Gastroesophageal sphincter (tissue), 4 donors: ENCODE data around the gene WNT7A. TPM values are rescaled to one million over a fixed set of nuclear protein-coding genes. Genes with fewer than 3 reads are reported as not detected.

Source experiments
- ATAC-seq: fragments of 150-250 bp; one replicate; pipeline ENCODE4 v1.9.1; 2016; ENCODE audit warnings: mild to moderate bottlenecking, moderate library complexity
- H3K27ac ChIP-seq, 4 donors: fragments of 200-600 bp; sonication (generic) in 3 of 4; 1 replicate in 3 of 4; 2 replicates in 1 of 4; pipeline ENCODE4 v1.5.1; 2016 to 2019
- H3K27me3 ChIP-seq: fragments of 200-600 bp; sonication (generic); one replicate; pipeline ENCODE4 v1.5.1; 2019
- H3K36me3 ChIP-seq, 2 donors: fragments of 200-600 bp; sonication (generic); one replicate each; pipeline ENCODE4 v1.5.1; 2019; ENCODE audit warnings: control low read depth in 1 of 2
- H3K4me1 ChIP-seq, 3 donors: fragments of 200-600 bp; sonication (generic); 1 replicate in 2 of 3; 2 replicates in 1 of 3; pipeline ENCODE4 v1.5.1; 2016 to 2019; ENCODE audit warnings: control low read depth in 2 of 3
- H3K4me3 ChIP-seq, 2 donors: fragments of 200-600 bp; sonication (generic); one replicate each; pipeline ENCODE4 v1.5.1; 2019; ENCODE audit warnings: mild to moderate bottlenecking in 1 of 2, moderate library complexity in 1 of 2
- H3K9me3 ChIP-seq, 3 donors: fragments of 200-600 bp; sonication (generic); one replicate each; pipeline ENCODE4 v1.5.1; 2017 to 2019; ENCODE audit warnings: control low read depth in 2 of 3
- EP300 ChIP-seq: sonication (generic); formaldehyde crosslinking; IDR thresholded peaks from one replicate; pipeline ENCODE4 v1.6.1; 2017; ENCODE audit warnings: antibody characterized with exemption, mild to moderate bottlenecking
- POLR2A ChIP-seq, 2 donors: fragments of 450-650 bp; IDR thresholded peaks; one replicate each; pipeline ENCODE4 v1.6.1; 2017; ENCODE audit warnings: antibody characterized with exemption in 2 of 2, mild to moderate bottlenecking in 2 of 2, moderate library complexity in 1 of 2
- POLR2AphosphoS5 ChIP-seq: sonication (generic); formaldehyde crosslinking; IDR thresholded peaks from one replicate; pipeline ENCODE4 v1.6.1; 2017; ENCODE audit warnings: antibody characterized with exemption
- WGBS, 2 donors: methylation state at CpG; one replicate each; pipeline ENCODE4 v1.1.5; 2018; ENCODE audit warnings: low coverage in 1 of 2; 5-methylcytosine and 5-hydroxymethylcytosine counted together
- total RNA-seq, 4 donors: library from RNA; depleted of rRNA; stranded (reverse); fragments of >200 nt; gene quantifications; one replicate each; pipeline ENCODE4 v1.1.0, GENCODE V29; 2016
- TF ChIP-seq, protein P1 (sequence below), 4 experiments: fragments of 200-600 bp in 2 of 4; fragments of 450-650 bp in 2 of 4; sonication (generic) in 1 of 4; IDR thresholded peaks; one replicate each; pipeline ENCODE4 v1.5.1; 2017 to 2019; ENCODE audit warnings: antibody characterized with exemption in 4 of 4, mild to moderate bottlenecking in 2 of 4, moderate library complexity in 2 of 4

Gene WNT7A
- total RNA-seq, 4 donors from 2014 or later = 0.13 to 0.77 TPM; not detected in 2

DNA sequence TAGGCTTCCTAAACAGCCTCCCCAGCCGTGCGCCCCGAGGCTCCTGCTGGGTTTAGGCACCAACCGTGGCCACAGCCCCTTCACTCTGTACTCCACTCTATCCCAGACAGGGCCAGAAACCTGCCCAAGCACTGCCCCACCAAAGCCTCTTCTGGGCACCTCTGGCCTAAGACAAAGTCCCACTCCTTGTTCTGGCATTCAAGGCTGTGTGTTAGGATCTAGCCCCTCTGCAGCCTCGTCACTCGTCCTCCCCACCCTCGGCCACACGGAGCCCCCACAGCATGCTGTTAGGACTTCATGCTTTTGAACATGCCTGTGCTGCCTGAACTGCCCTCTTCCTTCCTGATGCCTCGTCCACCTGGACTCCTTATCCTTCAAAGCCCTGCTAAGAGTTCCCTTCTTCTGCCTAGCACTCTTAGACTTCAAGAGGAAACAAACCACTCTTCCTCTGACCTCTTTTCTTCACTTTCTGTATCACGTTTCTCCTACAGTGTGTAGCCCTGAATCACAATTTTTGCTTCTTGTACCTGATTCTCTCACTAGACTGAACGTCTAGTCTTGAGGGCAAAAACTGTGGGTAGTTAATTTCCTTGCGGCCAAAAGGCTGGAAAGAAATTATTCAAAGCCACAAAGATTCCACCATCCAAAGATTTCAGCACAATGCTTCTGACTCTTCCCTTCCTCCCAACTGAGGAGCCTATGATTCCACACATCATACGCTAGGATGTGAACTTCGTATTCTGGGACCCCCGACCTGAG is 28.6 kb downstream of the WNT7A start:
- Histone ChIP-seq H3K27ac (no peak overlapping the region), H3K9me3 (no peaks in the 10 kb centered on the region), H3K4me3 (no peak overlapping the region), H3K4me1 (no peaks in the 10 kb centered on the region), H3K27me3 (peaks cover 60% of the 10 kb centered on the region), H3K36me3 (no peaks in the 10 kb centered on the region)
- WGBS, 2 donors = 64 to 66% methylated on average over 7 to 14 of the region's 15 CpGs
- no peak for TF ChIP-seq POLR2AphosphoS5
- TF ChIP-seq, protein P1, sequence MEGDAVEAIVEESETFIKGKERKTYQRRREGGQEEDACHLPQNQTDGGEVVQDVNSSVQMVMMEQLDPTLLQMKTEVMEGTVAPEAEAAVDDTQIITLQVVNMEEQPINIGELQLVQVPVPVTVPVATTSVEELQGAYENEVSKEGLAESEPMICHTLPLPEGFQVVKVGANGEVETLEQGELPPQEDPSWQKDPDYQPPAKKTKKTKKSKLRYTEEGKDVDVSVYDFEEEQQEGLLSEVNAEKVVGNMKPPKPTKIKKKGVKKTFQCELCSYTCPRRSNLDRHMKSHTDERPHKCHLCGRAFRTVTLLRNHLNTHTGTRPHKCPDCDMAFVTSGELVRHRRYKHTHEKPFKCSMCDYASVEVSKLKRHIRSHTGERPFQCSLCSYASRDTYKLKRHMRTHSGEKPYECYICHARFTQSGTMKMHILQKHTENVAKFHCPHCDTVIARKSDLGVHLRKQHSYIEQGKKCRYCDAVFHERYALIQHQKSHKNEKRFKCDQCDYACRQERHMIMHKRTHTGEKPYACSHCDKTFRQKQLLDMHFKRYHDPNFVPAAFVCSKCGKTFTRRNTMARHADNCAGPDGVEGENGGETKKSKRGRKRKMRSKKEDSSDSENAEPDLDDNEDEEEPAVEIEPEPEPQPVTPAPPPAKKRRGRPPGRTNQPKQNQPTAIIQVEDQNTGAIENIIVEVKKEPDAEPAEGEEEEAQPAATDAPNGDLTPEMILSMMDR (IDR thresholded peaks at IDR 0.05) = no peak
- no peak for TF ChIP-seq POLR2A (IDR thresholded peaks at IDR 0.05)
- TF ChIP-seq EP300 = no peak
- ATAC-seq = no peak

DNA sequence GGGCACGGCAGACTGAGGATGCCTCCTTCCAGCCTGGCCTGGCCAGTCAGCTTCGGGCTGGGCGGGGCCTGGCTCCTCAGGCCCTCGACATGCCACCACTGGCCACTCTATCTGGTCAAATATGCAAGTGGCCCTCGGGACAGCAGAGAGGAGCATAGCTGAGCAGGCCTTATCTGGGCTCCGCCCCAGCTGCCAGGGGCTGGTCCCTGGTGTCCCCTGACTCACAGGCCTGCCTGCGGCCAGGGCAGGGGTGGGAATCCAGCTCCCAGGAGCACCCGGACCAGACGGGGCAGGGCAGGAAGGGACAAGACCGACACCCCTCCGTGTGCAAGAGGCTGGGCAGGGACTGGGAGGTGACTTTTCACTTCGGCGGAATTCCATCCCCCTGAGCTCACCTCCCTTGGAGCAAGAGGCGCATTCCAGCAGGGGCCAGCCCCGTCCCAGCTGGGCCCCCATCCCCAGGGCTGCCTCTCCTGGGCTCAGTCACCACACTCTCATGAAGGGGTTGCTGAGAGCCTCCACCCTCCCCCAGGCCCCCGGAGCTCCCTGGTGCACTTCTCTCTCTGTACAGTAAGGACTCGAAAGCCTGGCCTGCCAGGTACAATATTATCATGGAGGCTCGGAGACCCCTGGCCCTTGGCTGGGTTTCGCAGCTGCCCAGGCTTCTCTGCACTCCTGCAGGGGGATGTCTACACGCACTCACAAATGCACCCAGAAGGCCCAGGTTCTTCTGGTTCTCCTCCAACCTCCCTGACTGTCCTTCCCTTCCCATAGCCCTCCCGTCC is 29.5 kb downstream of the WNT7A start:
- Histone ChIP-seq H3K27me3 (peaks cover 60% of the 10 kb centered on the region), H3K9me3 (no peaks in the 10 kb centered on the region), H3K36me3 (no peaks in the 10 kb centered on the region), H3K4me3 (no peak overlapping the region), H3K27ac (no peak overlapping the region), H3K4me1 (no peaks in the 10 kb centered on the region)
- 74% methylated on average over 2 of the region's 21 CpGs; no CpG with 5 or more reads in 1 of the 2 donors for WGBS, 2 donors
- TF ChIP-seq POLR2A (IDR thresholded peaks at IDR 0.05) (no peak), POLR2AphosphoS5 (no peak), EP300 (no peak)
- TF ChIP-seq, protein P1 (IDR thresholded peaks at IDR 0.05) = no peak
- ATAC-seq = no peak

DNA sequence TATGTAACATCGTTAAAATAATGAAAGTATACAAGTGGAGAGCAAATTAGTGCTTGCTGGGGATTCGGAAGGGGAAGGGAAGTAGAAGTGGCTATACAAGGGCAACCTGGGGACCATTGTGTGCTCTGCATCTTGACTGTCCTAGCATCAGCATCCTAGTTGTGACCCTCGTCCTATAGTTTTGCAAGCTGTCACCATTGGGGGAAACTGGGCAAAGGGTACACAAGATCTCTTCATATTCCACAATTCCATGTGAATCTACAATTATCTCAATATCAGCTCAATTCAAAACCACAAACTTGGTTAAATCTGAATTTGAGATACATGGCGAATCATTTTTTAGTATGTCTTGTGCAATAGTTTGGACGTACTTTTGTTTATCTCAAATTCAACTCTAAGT is 30.9 kb downstream of the WNT7A start:
- 76 to 82% methylated on average over 4 to 5 of the region's 5 CpGs for WGBS, 2 donors
- no peak overlapping the region for H3K27ac ChIP-seq
- no peak for TF ChIP-seq EP300
- no peak for TF ChIP-seq POLR2AphosphoS5
- TF ChIP-seq POLR2A (IDR thresholded peaks at IDR 0.05) = no peak
- TF ChIP-seq, protein P1 (IDR thresholded peaks at IDR 0.05) = no peak

DNA sequence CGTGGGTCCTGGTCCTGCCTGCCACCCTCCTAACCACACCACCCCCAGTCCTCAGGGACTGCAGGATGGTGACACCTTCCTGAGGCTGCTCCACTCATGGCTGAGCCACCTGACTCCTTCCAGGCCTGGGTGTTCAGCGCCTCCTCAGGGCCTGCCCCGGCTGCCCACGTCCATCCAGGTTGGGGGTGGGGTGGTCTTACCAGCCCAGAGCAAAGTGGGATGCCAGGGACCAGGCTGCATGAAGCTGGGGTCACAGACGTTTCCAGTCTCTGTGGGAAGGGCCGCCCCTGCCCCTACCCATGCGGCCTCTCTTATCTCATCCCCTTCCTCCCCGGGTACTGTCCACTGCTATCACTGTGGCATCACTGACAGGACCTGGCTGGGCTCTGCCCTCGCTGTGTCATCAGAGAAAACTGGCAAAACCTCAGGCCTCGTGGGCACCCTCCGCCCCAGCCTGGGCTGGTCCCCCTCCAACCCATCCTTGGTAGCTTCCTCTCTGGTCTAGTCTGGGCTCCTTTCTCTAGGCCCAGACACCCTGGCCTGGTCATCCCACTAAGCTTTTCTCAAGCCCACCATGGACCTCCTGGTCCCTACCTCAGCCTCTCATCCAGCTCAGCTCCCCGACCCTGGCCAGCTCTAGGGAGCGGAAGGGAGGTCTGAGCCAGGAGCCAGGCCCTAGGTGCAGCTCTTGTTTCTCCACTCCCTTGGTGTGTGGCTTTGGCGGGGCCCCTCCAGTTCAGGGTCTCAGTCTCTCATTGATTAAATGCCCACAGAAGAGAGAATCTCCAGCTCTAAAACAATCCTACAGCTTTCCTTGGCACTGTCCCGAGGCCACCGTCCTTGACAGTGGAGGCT is 32.9 kb downstream of the WNT7A start:
- TF ChIP-seq POLR2AphosphoS5 = no peak
- TF ChIP-seq, protein P1 (IDR thresholded peaks at IDR 0.05) = no peak
- no peaks in the 10 kb centered on the region for H3K36me3 ChIP-seq
- H3K4me3 ChIP-seq = no peak overlapping the region
- ATAC-seq = no peak
- no peaks in the 10 kb centered on the region for H3K9me3 ChIP-seq
- peaks cover 68% of the 10 kb centered on the region for H3K27me3 ChIP-seq
- H3K27ac ChIP-seq = no peak overlapping the region
- H3K4me1 ChIP-seq = no peaks in the 10 kb centered on the region
- WGBS, 2 donors = 27 to 80% methylated on average over 2 to 5 of the region's 16 CpGs

More for the DNA sequence above, 30.9 kb downstream of the WNT7A start:
- no peak for ATAC-seq
- Histone ChIP-seq H3K9me3 (no peaks in the 10 kb centered on the region), H3K27me3 (peaks cover 62% of the 10 kb centered on the region), H3K4me3 (no peak overlapping the region), H3K4me1 (no peaks in the 10 kb centered on the region), H3K36me3 (no peaks in the 10 kb centered on the region)
